ENCODE results near the gene FAM163B.
"Not testable (repeated sequence)": the region's sequence is repeated elsewhere in the genome, so short reads cannot be mapped to it uniquely, and the experiment has no call there.

FAM163B gene

DNA sequence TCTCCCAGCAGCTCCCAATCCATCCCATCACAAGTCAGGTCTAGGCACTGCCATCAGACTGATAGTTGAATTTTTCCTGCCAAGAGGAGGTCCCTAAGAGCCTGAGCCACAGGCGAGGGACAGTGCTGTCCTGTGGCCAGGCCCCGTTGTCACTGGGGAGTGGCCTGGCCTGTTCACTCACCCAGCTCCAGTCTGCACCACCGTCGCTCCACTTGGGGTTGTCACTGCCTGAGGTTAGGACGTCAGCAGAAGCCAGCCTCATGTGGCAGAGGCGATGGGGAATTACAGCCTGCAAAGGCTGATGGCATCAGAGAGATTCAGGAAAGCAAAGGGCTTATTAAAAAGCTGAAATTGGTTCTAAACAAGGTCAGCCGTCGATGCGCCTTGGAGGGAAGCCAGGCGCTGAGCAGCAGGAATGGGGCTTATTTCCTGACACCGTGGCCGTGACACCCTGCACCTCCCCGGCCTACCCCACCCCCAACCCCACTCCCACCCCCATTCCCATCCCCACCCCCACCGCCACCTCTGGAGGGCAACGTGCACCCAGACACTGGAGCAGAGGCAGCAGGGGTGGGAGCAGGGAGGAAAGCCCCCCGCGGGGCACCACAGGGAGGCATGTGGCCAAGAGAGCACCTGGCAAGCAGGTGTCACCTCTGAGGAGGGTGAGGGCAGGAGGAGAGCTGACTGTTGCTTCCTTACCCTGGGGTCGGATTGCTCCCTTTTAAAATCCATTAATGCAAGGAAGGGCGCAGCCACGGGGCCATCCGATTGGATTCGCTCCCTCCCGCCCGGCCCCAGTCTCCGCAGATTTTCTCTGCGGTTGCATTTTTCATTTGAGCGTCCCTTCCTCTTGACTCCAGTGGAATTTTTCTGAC is 23.9 kb upstream of the FAM163B start:
- no peaks in the 10 kb centered on the region for H3K9me3 ChIP-seq (ENCODE audit: control insufficient read depth in 2 of 2, low read length in 2 of 2)
- no peak overlapping the region for H3K27ac ChIP-seq (ENCODE audit: low read depth in 2 of 2, low read length in 2 of 2)
- no peaks in the 10 kb centered on the region for H3K36me3 ChIP-seq (ENCODE audit: control insufficient read depth in 2 of 2, insufficient read depth in 2 of 2, low read length in 2 of 2)
- no peak overlapping the region for H3K9ac ChIP-seq (ENCODE audit: low read depth in 1 of 2, low read length in 2 of 2)
- no peaks in the 10 kb centered on the region for H3K4me1 ChIP-seq (ENCODE audit: control insufficient read depth in 2 of 2, insufficient read depth in 2 of 2, low read length in 2 of 2)
- no peaks in the 10 kb centered on the region for H3K27me3 ChIP-seq (ENCODE audit: control insufficient read depth in 2 of 2, insufficient read depth in 2 of 2, low read length in 2 of 2)
- H3K4me3 ChIP-seq (ENCODE audit: low read length in 2 of 2), result no peak overlapping the region

DNA sequence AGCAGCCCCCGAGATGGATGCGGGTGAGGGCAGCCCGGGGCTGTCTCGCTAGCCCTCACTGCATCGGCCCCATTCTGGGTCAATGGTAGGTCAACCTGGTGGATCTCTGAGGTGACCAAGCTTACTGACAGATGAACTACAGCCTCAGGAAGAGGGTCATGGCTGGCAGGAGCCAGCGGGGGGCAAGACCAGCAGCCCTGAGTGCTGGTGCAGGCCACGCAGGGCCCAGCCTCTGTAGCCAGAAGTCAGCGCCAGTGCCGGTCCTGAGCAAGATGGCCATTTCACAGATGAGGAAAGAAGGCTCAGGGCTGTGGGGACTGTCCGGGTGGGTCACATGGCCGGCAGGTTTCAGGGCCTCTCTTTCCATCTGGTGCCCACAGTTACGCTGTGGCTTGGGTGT is 21.9 kb upstream of the FAM163B start:
- Histone ChIP-seq H3K36me3 (ENCODE audit: control insufficient read depth in 2 of 2, insufficient read depth in 2 of 2, low read length in 2 of 2) (no peaks in the 10 kb centered on the region), H3K27ac (ENCODE audit: low read depth in 2 of 2, low read length in 2 of 2) (no peak overlapping the region), H3K4me3 (ENCODE audit: low read length in 2 of 2) (no peak overlapping the region), H3K27me3 (ENCODE audit: control insufficient read depth in 2 of 2, insufficient read depth in 2 of 2, low read length in 2 of 2) (no peaks in the 10 kb centered on the region), H3K9ac (ENCODE audit: low read depth in 1 of 2, low read length in 2 of 2) (no peak overlapping the region), H3K9me3 (ENCODE audit: control insufficient read depth in 2 of 2, low read length in 2 of 2) (no peaks in the 10 kb centered on the region), H3K4me1 (ENCODE audit: control insufficient read depth in 2 of 2, insufficient read depth in 2 of 2, low read length in 2 of 2) (no peaks in the 10 kb centered on the region)

DNA sequence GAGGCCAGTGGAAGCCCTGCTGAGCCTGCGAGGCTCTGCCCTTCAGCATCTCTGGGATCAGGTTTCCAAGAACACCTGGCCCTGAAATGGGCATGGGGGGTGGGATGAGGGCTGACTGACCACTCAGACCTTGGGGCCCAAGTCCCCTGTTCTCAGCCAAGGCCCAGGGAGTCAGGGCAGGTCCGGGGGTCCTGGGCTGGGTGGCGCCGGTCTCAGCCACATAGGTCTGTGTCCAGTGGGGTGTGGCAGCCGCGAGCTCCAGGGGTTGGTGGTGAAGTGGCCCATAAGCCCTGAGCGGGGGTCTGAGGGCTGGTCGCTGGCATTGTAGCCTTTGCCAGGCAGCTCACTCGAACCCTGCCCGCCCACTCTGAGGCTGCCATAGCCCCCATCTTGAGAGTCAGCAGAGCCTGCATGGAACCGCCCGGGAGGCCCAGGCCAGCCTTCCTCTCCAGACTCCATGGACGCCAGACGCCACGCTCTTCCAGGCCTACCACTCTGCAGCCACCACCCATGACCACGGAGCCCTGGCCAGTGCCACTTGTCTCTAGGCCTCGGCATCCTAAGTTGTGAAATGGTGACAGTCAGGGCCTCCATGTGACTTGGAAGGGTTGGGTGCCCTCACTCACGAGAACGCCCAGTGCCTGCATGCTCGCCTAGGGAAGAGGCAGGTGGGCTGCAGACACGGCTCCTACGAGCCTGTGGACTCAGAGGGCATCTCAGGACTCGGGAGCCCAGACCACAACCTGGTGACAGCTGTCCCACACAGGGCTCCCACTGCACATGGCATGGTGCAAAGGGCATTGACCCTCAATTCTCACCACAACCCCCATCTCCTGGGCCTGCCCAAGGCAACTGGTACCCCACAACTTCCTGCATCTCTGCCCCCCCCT is 20.3 kb upstream of the FAM163B start:
- no peaks in the 10 kb centered on the region for H3K4me1 ChIP-seq (ENCODE audit: control insufficient read depth in 2 of 2, insufficient read depth in 2 of 2, low read length in 2 of 2)
- no peaks in the 10 kb centered on the region for H3K9me3 ChIP-seq (ENCODE audit: control insufficient read depth in 2 of 2, low read length in 2 of 2)
- H3K27me3 ChIP-seq (ENCODE audit: control insufficient read depth in 2 of 2, insufficient read depth in 2 of 2, low read length in 2 of 2), result no peaks in the 10 kb centered on the region
- no peak overlapping the region for H3K27ac ChIP-seq (ENCODE audit: low read depth in 2 of 2, low read length in 2 of 2)
- H3K36me3 ChIP-seq (ENCODE audit: control insufficient read depth in 2 of 2, insufficient read depth in 2 of 2, low read length in 2 of 2), result no peaks in the 10 kb centered on the region
- H3K4me3 ChIP-seq (ENCODE audit: low read length in 2 of 2), result no peak overlapping the region
- H3K9ac ChIP-seq (ENCODE audit: low read depth in 1 of 2, low read length in 2 of 2), result no peak overlapping the region

DNA sequence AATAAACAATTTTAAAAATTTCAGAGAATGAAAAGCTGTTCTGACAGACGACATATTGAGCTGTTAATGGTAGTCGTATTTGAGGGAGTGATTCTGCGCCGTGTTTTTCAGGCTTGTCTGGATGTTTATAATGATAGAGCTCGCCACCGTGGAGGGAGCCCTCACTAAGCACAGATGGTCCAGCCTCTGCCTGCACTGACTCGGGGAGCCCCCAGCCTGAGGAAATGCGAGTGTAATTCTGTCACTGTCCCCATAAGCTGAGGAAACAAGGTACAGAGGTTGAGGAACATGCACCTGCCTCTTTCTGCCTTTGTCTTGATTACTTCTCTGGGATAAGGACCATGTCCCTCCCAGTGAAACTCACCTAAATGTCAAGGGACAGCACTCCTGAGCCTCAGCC is 19.6 kb upstream of the FAM163B start:
- Histone ChIP-seq H3K27me3 (ENCODE audit: control insufficient read depth in 2 of 2, insufficient read depth in 2 of 2, low read length in 2 of 2) (no peaks in the 10 kb centered on the region), H3K36me3 (ENCODE audit: control insufficient read depth in 2 of 2, insufficient read depth in 2 of 2, low read length in 2 of 2) (no peaks in the 10 kb centered on the region), H3K4me1 (ENCODE audit: control insufficient read depth in 2 of 2, insufficient read depth in 2 of 2, low read length in 2 of 2) (no peaks in the 10 kb centered on the region), H3K4me3 (ENCODE audit: low read length in 2 of 2) (no peak overlapping the region), H3K9me3 (ENCODE audit: control insufficient read depth in 2 of 2, low read length in 2 of 2) (no peaks in the 10 kb centered on the region), H3K9ac (ENCODE audit: low read depth in 1 of 2, low read length in 2 of 2) (no peak overlapping the region), H3K27ac (ENCODE audit: low read depth in 2 of 2, low read length in 2 of 2) (no peak overlapping the region)

DNA sequence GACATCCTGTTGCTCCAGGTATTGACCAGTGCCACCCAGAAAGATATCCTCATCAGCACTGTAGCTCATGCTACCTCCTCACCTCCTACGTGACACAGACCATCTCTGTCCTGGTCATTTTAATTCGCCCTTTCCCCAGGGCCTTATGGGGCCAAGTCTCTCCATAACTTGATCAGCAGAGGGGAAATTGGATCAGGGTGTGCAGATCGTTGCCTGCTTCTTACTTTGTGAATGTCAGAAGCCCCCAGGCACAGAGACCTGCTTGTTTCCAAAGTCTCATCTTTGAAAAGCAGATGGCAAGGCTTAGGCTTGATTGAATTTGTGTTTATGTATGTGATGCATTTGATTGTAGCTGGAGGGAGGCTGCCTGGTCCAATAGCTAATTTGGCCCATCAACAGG is 18.2 kb upstream of the FAM163B start:
- H3K9ac ChIP-seq (ENCODE audit: low read depth in 1 of 2, low read length in 2 of 2), result no peak overlapping the region
- no peaks in the 10 kb centered on the region for H3K36me3 ChIP-seq (ENCODE audit: control insufficient read depth in 2 of 2, insufficient read depth in 2 of 2, low read length in 2 of 2)
- no peak overlapping the region for H3K27ac ChIP-seq (ENCODE audit: low read depth in 2 of 2, low read length in 2 of 2)
- no peaks in the 10 kb centered on the region for H3K9me3 ChIP-seq (ENCODE audit: control insufficient read depth in 2 of 2, low read length in 2 of 2)
- H3K4me3 ChIP-seq (ENCODE audit: low read length in 2 of 2), result no peak overlapping the region
- no peaks in the 10 kb centered on the region for H3K4me1 ChIP-seq (ENCODE audit: control insufficient read depth in 2 of 2, insufficient read depth in 2 of 2, low read length in 2 of 2)
- H3K27me3 ChIP-seq (ENCODE audit: control insufficient read depth in 2 of 2, insufficient read depth in 2 of 2, low read length in 2 of 2), result no peaks in the 10 kb centered on the region

DNA sequence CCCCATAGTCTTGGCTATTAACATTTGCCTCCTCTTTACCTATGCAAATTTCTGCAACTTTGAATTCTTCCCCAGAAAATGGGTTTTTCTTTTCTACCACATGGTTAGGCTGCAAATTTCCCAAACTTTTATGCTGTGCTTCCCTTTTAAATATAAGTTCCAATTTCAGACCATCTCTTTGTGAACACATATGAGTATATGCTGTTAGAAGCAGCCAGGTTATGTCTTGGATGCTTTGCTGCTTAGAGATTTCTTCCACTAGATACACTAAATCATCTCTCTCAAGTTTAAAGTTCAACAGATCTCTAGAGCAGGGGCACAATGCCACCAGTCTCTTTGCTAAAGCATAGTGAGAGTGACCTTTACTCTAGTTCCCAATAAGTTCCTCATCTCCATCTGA is 16.8 kb upstream of the FAM163B start:
- H3K9me3 ChIP-seq (ENCODE audit: control insufficient read depth in 2 of 2, low read length in 2 of 2); H3K27ac ChIP-seq (ENCODE audit: low read depth in 2 of 2, low read length in 2 of 2); H3K36me3 ChIP-seq (ENCODE audit: control insufficient read depth in 2 of 2, insufficient read depth in 2 of 2, low read length in 2 of 2); H3K9ac ChIP-seq (ENCODE audit: low read depth in 1 of 2, low read length in 2 of 2); H3K4me3 ChIP-seq (ENCODE audit: low read length in 2 of 2); H3K27me3 ChIP-seq (ENCODE audit: control insufficient read depth in 2 of 2, insufficient read depth in 2 of 2, low read length in 2 of 2); H3K4me1 ChIP-seq (ENCODE audit: control insufficient read depth in 2 of 2, insufficient read depth in 2 of 2, low read length in 2 of 2): not testable (repeated sequence)

DNA sequence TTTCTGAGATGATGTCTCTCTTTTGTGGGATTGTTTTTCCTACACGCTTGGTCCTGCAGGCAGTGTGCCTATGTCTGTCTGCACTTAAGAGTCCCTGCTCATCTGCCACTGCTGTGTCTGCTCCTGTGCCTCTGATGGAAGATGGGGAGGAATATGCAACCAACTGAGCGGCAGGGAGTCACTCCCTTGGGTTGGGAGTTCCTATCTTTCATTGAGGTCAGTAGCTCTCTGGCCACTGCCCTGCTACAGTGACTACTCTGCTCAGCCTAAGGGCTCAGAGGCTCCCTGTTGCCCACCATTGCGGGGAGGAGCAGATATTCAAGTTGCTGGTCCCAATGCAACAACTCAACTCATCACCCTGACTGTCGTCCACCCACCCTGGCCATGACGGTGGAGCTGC is 13.4 kb upstream of the FAM163B start:
- no peaks in the 10 kb centered on the region for H3K36me3 ChIP-seq (ENCODE audit: control insufficient read depth in 2 of 2, insufficient read depth in 2 of 2, low read length in 2 of 2)
- no peak overlapping the region for H3K27ac ChIP-seq (ENCODE audit: low read depth in 2 of 2, low read length in 2 of 2)
- H3K4me1 ChIP-seq (ENCODE audit: control insufficient read depth in 2 of 2, insufficient read depth in 2 of 2, low read length in 2 of 2), result no peaks in the 10 kb centered on the region
- H3K27me3 ChIP-seq (ENCODE audit: control insufficient read depth in 2 of 2, insufficient read depth in 2 of 2, low read length in 2 of 2), result peaks cover 4 to 5% of the 10 kb centered on the region in 2 donors
- H3K9me3 ChIP-seq (ENCODE audit: control insufficient read depth in 2 of 2, low read length in 2 of 2), result no peaks in the 10 kb centered on the region
- H3K4me3 ChIP-seq (ENCODE audit: low read length in 2 of 2), result no peak overlapping the region
- no peak overlapping the region for H3K9ac ChIP-seq (ENCODE audit: low read depth in 1 of 2, low read length in 2 of 2)

DNA sequence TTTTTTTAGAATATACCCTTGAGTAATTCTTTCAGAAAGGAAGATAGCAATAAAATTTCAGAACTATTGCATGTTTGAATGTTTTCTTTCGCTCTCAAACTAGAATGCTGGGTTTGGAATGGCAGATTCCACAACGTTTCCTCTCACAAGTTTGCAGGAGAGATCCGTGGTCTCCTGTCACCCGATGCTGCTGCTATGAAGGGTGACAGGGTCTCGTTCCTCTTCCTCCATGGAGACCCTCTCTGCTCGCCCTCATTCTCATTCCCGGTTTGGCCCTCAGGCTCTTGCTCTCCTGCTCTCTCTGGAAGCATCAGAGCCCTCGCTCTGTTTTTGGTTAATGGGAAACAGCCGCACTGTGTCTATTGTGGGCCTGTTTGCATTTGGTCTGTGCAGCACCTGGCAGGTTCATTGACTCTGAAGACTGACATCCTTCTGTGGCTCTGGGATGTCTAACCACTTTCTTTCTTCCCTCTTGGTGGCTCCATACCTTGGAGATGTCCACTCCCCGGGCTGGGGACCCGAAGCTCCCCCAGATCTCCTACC is 12.6 kb upstream of the FAM163B start:
- Histone ChIP-seq H3K4me1 (ENCODE audit: control insufficient read depth in 2 of 2, insufficient read depth in 2 of 2, low read length in 2 of 2) (no peaks in the 10 kb centered on the region), H3K27ac (ENCODE audit: low read depth in 2 of 2, low read length in 2 of 2) (no peak overlapping the region), H3K36me3 (ENCODE audit: control insufficient read depth in 2 of 2, insufficient read depth in 2 of 2, low read length in 2 of 2) (no peaks in the 10 kb centered on the region), H3K9ac (ENCODE audit: low read depth in 1 of 2, low read length in 2 of 2) (no peak overlapping the region), H3K9me3 (ENCODE audit: control insufficient read depth in 2 of 2, low read length in 2 of 2) (no peaks in the 10 kb centered on the region), H3K4me3 (ENCODE audit: low read length in 2 of 2) (no peak overlapping the region), H3K27me3 (ENCODE audit: control insufficient read depth in 2 of 2, insufficient read depth in 2 of 2, low read length in 2 of 2) (peaks cover 4 to 5% of the 10 kb centered on the region in 2 donors)

DNA sequence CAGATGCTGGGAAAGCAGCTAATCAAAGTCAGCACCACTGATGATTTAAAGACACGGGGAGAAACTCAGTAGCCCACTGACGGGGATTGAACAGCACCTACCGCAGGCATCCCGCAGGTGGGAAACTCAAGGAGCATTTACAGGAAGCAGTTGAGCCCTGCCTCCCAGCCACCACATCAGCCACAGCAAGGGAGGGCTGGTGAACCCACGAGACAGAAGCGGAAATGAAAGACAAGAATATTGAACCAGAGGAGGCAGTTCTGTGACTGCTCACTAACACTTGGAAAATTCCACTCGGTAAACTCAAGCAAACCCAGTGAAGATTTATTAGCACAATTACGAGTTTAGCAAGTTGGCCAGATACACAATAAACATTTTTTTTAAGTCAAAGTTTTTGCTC is 10.6 kb upstream of the FAM163B start:
- H3K9ac ChIP-seq (ENCODE audit: low read depth in 1 of 2, low read length in 2 of 2), result no peak overlapping the region
- peaks cover 7 to 13% of the 10 kb centered on the region in 2 donors for H3K27me3 ChIP-seq (ENCODE audit: control insufficient read depth in 2 of 2, insufficient read depth in 2 of 2, low read length in 2 of 2)
- no peak overlapping the region for H3K4me3 ChIP-seq (ENCODE audit: low read length in 2 of 2)
- no peak overlapping the region for H3K27ac ChIP-seq (ENCODE audit: low read depth in 2 of 2, low read length in 2 of 2)
- no peaks in the 10 kb centered on the region for H3K36me3 ChIP-seq (ENCODE audit: control insufficient read depth in 2 of 2, insufficient read depth in 2 of 2, low read length in 2 of 2)
- no peaks in the 10 kb centered on the region for H3K4me1 ChIP-seq (ENCODE audit: control insufficient read depth in 2 of 2, insufficient read depth in 2 of 2, low read length in 2 of 2)
- no peaks in the 10 kb centered on the region for H3K9me3 ChIP-seq (ENCODE audit: control insufficient read depth in 2 of 2, low read length in 2 of 2)

DNA sequence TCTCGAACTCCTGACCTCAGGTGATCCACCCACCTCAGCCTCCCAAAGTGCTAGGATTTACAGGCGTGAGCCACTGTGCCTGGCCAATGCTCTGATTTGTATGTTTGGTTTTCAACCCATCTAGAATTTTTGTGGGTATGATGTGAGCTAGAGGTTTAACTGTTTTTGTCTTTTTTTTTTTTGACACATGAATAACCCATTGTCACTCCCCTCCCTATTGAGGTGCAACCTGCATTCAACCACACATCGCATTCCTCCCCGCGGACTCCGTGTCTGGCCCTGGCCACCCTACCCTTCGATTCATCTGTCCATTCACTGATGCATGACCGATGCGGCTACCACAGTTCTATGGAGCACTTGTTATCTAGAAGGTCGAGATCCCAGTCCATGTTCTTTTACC is 9.5 kb upstream of the FAM163B start:
- Histone ChIP-seq H3K27ac (ENCODE audit: low read depth in 2 of 2, low read length in 2 of 2) (no peak overlapping the region), H3K9ac (ENCODE audit: low read depth in 1 of 2, low read length in 2 of 2) (no peak overlapping the region), H3K27me3 (ENCODE audit: control insufficient read depth in 2 of 2, insufficient read depth in 2 of 2, low read length in 2 of 2) (peaks cover 10 to 13% of the 10 kb centered on the region in 2 donors), H3K9me3 (ENCODE audit: control insufficient read depth in 2 of 2, low read length in 2 of 2) (no peaks in the 10 kb centered on the region), H3K4me3 (ENCODE audit: low read length in 2 of 2) (no peak overlapping the region), H3K4me1 (ENCODE audit: control insufficient read depth in 2 of 2, insufficient read depth in 2 of 2, low read length in 2 of 2) (no peaks in the 10 kb centered on the region), H3K36me3 (ENCODE audit: control insufficient read depth in 2 of 2, insufficient read depth in 2 of 2, low read length in 2 of 2) (no peaks in the 10 kb centered on the region)
